NCI-H1105 (cell line): ENCODE results near the gene ARHGAP21.

ENCODE experiments used
- DNase-seq: peaks from one replicate; lab custom pipeline; 2025; lab: John Stamatoyannopoulos, UW

Gene ARHGAP21

GRCh38 chr10:24574161-24574560 is 149.5 kb downstream of the ARHGAP21 start:
- no peak for DNase-seq

- no peak for DNase-seq
Observed at GRCh38 chr10:24571870-24572450, 151.7 kb downstream of the ARHGAP21 start.

- no peak for DNase-seq
Observed at GRCh38 chr10:24570658-24571426, 152.8 kb downstream of the ARHGAP21 start.

- DNase-seq: no peak
Observed at GRCh38 chr10:24569828-24570657, 153.6 kb downstream of the ARHGAP21 start.

GRCh38 chr10:24569330-24569796 is 154.3 kb downstream of the ARHGAP21 start:
- DNase-seq: no peak

- DNase-seq: no peak
Observed at GRCh38 chr10:24568042-24568441, 155.6 kb downstream of the ARHGAP21 start.

GRCh38 chr10:24561453-24561852 is 162.2 kb downstream of the ARHGAP21 start:
- DNase-seq: no peak

GRCh38 chr10:24556750-24557742 is 166.6 kb downstream of the ARHGAP21 start:
- DNase-seq: no peak

GRCh38 chr10:24556126-24556749 is 167.4 kb downstream of the ARHGAP21 start:
- no peak for DNase-seq

GRCh38 chr10:24554036-24554435 is 169.7 kb downstream of the ARHGAP21 start:
- no peak for DNase-seq

GRCh38 chr10:24553051-24553612 is 170.6 kb downstream of the ARHGAP21 start:
- DNase-seq: no peak

- no peak for DNase-seq
Observed at GRCh38 chr10:24552346-24553016, 171.2 kb downstream of the ARHGAP21 start.

GRCh38 chr10:24551161-24551560 is 172.5 kb downstream of the ARHGAP21 start:
- DNase-seq: no peak

- DNase-seq: no peak
Observed at GRCh38 chr10:24550680-24551079, 173.0 kb downstream of the ARHGAP21 start.

- no peak for DNase-seq
Observed at GRCh38 chr10:24545585-24545984, 178.1 kb downstream of the ARHGAP21 start.

GRCh38 chr10:24544776-24545175 is 178.9 kb downstream of the ARHGAP21 start:
- no peak for DNase-seq

GRCh38 chr10:24542314-24543270 is 181.1 kb downstream of the ARHGAP21 start:
- no peak for DNase-seq

- no peak for DNase-seq
Observed at GRCh38 chr10:24541239-24541753, 182.4 kb downstream of the ARHGAP21 start.

- DNase-seq: no peak
Observed at GRCh38 chr10:24536636-24537035, 187.1 kb downstream of the ARHGAP21 start.
